ENCODE measurements around the gene NIPA2. TPM values are rescaled to one million over a fixed set of nuclear protein-coding genes. Genes with fewer than 3 reads are reported as not detected.

The NIPA2 gene
- total RNA-seq, 1 donor from 2014 or later: 71.2 TPM

DNA sequence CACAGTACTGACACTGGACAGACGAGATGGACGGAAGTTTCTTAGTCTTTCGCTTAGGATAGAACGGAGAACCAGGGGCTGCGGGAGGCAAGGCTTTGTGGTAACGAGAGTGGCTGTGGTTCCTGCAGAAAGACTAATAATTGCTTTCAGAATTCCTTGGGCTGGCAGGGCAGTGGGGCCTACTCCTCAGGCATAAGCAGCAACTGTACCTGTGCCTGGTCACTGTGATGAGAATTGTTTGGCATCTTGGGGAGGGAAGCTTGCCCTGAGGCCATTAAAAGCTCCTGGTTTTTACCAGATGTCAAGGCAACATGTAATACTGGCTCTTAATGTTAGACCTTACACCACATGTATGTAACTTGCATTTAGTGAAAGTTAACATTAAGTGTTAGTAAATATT lies 7.6 kb downstream of the NIPA2 start:
- DNase-seq (ENCODE audit: low spot score): no peak
- Mint-ChIP-seq H3K27me3 (ENCODE audit: insufficient read depth) (no peaks in the 10 kb centered on the region), H3K27ac (no peak overlapping the region), H3K9me3 (no peaks in the 10 kb centered on the region), H3K36me3 (ENCODE audit: low read depth) (peaks cover 35% of the 10 kb centered on the region), H3K4me3 (no peak overlapping the region), H3K4me1 (ENCODE audit: low read depth) (peaks cover 28% of the 10 kb centered on the region)
- intact Hi-C loops (cut with micrococcal nuclease): no loop called here

DNA sequence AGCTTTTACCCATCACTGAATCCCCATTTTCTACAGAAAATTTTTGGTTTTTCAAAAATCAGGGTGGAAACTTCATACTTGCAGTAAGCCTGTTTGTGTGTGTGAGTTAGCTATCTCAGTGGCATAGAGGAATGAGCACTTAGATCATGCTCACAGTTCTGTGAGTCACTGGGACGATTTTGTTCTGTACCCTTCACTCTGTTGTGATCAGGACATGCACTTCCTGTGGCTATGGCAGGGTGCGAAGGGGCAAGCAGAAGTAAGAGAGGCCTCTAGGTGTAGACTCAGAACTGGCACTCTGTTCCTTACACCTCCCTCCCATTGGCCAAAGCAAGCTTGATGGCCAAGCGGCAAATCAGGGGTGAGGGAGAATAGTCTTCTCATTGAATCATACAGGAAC lies 11.6 kb downstream of the NIPA2 start:
- H3K27ac Mint-ChIP-seq: peak overlapping the region; percentile 48
- DNase-seq (ENCODE audit: low spot score): no peak
- H3K9me3 Mint-ChIP-seq: no peaks in the 10 kb centered on the region
- H3K4me3 Mint-ChIP-seq: no peak overlapping the region
- intact Hi-C loops (cut with micrococcal nuclease): no loop called here
- no peaks in the 10 kb centered on the region for H3K27me3 Mint-ChIP-seq (ENCODE audit: insufficient read depth)
- H3K4me1 Mint-ChIP-seq (ENCODE audit: low read depth): peaks cover 21% of the 10 kb centered on the region
- H3K36me3 Mint-ChIP-seq (ENCODE audit: low read depth): peaks cover 36% of the 10 kb centered on the region

- Mint-ChIP-seq H3K4me3 (no peak overlapping the region), H3K27ac (no peak overlapping the region), H3K9me3 (no peaks in the 10 kb centered on the region), H3K36me3 (ENCODE audit: low read depth) (peaks cover 35% of the 10 kb centered on the region), H3K4me1 (ENCODE audit: low read depth) (peaks cover 21% of the 10 kb centered on the region), H3K27me3 (ENCODE audit: insufficient read depth) (no peaks in the 10 kb centered on the region)
- intact Hi-C loops (cut with micrococcal nuclease): no loop called here
- DNase-seq (ENCODE audit: low spot score): no peak
Observed at GRCh38 chr15:22851513-22851912, 13.0 kb downstream of the NIPA2 start.

- Mint-ChIP-seq H3K9me3 (no peaks in the 10 kb centered on the region), H3K27ac (no peak overlapping the region), H3K4me3 (no peak overlapping the region), H3K36me3 (ENCODE audit: low read depth) (peaks cover 40% of the 10 kb centered on the region), H3K27me3 (ENCODE audit: insufficient read depth) (no peaks in the 10 kb centered on the region), H3K4me1 (ENCODE audit: low read depth) (peaks cover 8% of the 10 kb centered on the region)
- no peak for DNase-seq (ENCODE audit: low spot score)
- intact Hi-C loops (cut with micrococcal nuclease): no loop called here
Observed at GRCh38 chr15:22855791-22856190, 17.3 kb downstream of the NIPA2 start.

DNA sequence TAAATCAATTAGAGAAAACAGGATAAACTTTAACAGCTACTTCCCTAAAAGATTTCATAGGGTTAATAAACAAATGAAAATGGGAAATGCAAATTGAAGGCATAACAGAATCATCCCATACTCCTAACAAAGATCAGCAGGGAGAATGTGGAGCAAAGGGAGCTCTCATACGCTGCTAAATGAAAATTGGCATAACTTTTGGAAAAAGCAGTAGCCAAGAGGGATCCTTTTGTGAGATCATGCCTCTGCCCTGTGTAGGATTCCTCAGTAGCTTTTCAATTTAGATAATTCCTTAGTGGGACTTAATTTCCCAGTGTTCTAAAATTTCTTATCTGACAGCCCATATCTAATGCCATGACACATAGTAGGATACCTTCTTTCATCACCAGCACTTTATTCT lies 18.2 kb downstream of the NIPA2 start:
- Mint-ChIP-seq H3K4me3 (no peak overlapping the region), H3K27ac (no peak overlapping the region), H3K9me3 (no peaks in the 10 kb centered on the region), H3K4me1 (ENCODE audit: low read depth) (peaks cover 3% of the 10 kb centered on the region), H3K36me3 (ENCODE audit: low read depth) (peaks cover 42% of the 10 kb centered on the region), H3K27me3 (ENCODE audit: insufficient read depth) (no peaks in the 10 kb centered on the region)
- intact Hi-C loops (cut with micrococcal nuclease): no loop called here
- DNase-seq (ENCODE audit: low spot score): no peak

DNA sequence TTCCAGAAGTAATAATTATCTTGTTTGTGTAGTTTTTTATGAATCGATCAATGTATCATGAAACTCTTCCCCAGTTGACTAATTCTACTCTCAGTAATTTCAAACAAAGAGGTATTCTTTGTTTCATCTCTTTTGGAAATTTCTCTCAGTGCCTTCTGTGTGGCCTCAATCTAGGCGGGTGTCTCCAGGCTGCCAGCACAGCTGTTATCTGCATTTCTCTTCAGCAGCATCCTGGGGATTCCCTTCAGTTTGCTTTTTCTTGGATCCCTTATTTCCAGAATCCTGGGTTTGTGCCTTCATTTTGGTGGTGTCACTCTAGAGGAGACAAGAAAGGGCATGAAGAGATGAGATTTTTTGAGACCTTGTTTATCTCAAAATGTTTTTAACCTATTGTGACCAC lies 22.7 kb downstream of the NIPA2 start:
- H3K27ac Mint-ChIP-seq: peak overlapping the region; percentile 48
- no peaks in the 10 kb centered on the region for H3K4me1 Mint-ChIP-seq (ENCODE audit: low read depth)

GRCh38 chr15:22863356-22863755 lies 24.9 kb downstream of the NIPA2 start:
- no peak for DNase-seq (ENCODE audit: low spot score)
- intact Hi-C loops (cut with micrococcal nuclease): no loop called here
- Mint-ChIP-seq H3K4me1 (ENCODE audit: low read depth) (no peaks in the 10 kb centered on the region), H3K36me3 (ENCODE audit: low read depth) (peaks cover 55% of the 10 kb centered on the region), H3K27me3 (ENCODE audit: insufficient read depth) (no peaks in the 10 kb centered on the region), H3K27ac (no peak overlapping the region), H3K4me3 (no peak overlapping the region), H3K9me3 (no peaks in the 10 kb centered on the region)

More for the DNA sequence above, 22.7 kb downstream of the NIPA2 start:
- Mint-ChIP-seq H3K36me3 (ENCODE audit: low read depth) (peaks cover 51% of the 10 kb centered on the region), H3K9me3 (no peaks in the 10 kb centered on the region), H3K4me3 (no peak overlapping the region), H3K27me3 (ENCODE audit: insufficient read depth) (no peaks in the 10 kb centered on the region)
- no peak for DNase-seq (ENCODE audit: low spot score)
- intact Hi-C loops (cut with micrococcal nuclease): no loop called here

DNA sequence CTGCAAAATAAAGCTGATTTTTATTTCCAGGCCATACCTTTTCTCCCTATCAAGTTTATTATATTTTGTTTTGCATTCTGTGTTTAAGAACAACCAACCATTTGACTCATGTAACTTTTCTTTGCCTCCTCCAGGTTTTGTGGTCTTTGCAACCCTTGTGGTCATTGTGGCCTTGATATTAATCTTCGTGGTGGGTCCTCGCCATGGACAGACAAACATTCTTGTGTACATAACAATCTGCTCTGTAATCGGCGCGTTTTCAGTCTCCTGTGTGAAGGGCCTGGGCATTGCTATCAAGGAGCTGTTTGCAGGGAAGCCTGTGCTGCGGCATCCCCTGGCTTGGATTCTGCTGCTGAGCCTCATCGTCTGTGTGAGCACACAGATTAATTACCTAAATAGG lies 27.6 kb downstream of the NIPA2 start:
- intact Hi-C loops (cut with micrococcal nuclease): no loop called here
- Mint-ChIP-seq H3K4me1 (ENCODE audit: low read depth) (no peaks in the 10 kb centered on the region), H3K36me3 (ENCODE audit: low read depth) (peaks cover 48% of the 10 kb centered on the region), H3K27me3 (ENCODE audit: insufficient read depth) (no peaks in the 10 kb centered on the region), H3K9me3 (no peaks in the 10 kb centered on the region), H3K27ac (no peak overlapping the region), H3K4me3 (no peak overlapping the region)
- DNase-seq (ENCODE audit: low spot score): no peak

DNA sequence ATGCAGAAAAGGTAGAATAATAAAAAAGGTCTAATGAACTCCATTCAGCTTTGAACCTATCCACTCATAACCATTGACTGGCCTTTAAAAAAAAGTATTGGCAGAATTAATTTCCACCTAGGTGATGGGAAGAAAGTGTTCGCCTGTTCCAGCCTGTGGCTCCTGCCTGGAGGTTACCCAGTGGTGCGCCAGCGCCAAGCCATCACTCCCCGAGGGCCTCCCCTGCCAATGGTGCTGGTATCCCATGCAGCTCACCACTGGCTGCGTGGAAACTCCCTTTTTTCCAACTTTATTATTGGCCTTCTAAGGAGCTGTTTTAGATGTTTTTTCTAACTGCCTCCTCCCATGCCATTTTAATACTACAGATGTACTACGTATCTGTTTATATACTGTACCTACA lies 29.4 kb downstream of the NIPA2 start:
- no peaks in the 10 kb centered on the region for H3K4me1 Mint-ChIP-seq (ENCODE audit: low read depth)
- no peaks in the 10 kb centered on the region for H3K27me3 Mint-ChIP-seq (ENCODE audit: insufficient read depth)
- H3K9me3 Mint-ChIP-seq: no peaks in the 10 kb centered on the region
- no peak overlapping the region for H3K27ac Mint-ChIP-seq
- DNase-seq (ENCODE audit: low spot score): no peak
- peaks cover 45% of the 10 kb centered on the region for H3K36me3 Mint-ChIP-seq (ENCODE audit: low read depth)
- intact Hi-C loops (cut with micrococcal nuclease): loop anchor here (2.0 kb wide), 1 partner anchor 29 kb away; the partner anchor contains the start of gene NIPA2
- H3K4me3 Mint-ChIP-seq: no peak overlapping the region

DNA sequence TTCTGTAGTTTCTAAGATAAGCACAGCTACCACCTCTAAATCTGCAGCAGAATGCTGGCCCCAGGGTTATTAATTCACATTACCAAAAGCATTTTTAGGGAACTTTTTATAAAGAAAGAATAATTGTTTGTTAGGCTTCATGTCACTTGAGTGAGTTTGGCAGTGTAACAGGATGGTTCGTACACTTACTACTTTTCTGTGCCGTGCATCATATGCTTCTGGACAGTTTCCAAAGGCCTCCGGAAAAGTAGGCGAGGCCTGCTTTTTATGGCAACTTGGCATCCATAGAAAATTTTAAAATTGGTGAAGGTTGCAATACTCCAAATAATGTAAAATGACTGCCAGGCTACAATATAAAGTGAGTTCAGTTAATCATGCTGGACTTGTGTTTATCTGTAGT lies 30.0 kb downstream of the NIPA2 start:
- no peak for DNase-seq (ENCODE audit: low spot score)
- Mint-ChIP-seq H3K4me3 (no peak overlapping the region), H3K4me1 (ENCODE audit: low read depth) (no peaks in the 10 kb centered on the region), H3K9me3 (no peaks in the 10 kb centered on the region), H3K27ac (no peak overlapping the region), H3K27me3 (ENCODE audit: insufficient read depth) (no peaks in the 10 kb centered on the region), H3K36me3 (ENCODE audit: low read depth) (peaks cover 44% of the 10 kb centered on the region)
- intact Hi-C loops (cut with micrococcal nuclease): loop anchor here (2.0 kb wide), 1 partner anchor 30 kb away; the partner anchor contains the start of gene NIPA2

DNA sequence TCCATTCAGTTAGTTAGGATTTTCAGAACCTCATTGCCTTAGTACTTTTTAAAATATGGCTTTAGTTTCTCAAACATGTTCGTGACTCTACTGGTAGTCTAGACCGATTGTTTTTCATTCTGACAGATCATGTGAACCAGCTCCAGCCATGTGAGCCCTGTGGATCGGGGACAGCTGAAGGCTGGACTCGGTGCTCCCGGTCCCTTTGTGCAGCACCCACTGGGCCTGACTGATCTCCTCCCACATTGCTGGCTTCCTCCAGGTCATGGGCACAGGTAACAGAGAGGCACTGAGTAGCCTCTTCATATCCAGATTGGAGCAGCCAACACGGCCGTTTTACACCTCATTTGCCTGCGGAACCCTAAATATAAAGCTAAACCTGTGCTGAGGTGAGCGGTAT lies 30.5 kb downstream of the NIPA2 start:
- intact Hi-C loops (cut with micrococcal nuclease): loop anchor here (2.0 kb wide), 1 partner anchor 30 kb away; the partner anchor contains the start of gene NIPA2
- Mint-ChIP-seq H3K36me3 (ENCODE audit: low read depth) (peaks cover 39% of the 10 kb centered on the region), H3K27me3 (ENCODE audit: insufficient read depth) (no peaks in the 10 kb centered on the region), H3K4me3 (no peak overlapping the region), H3K27ac (peak overlapping the region; percentile 11), H3K9me3 (no peaks in the 10 kb centered on the region), H3K4me1 (ENCODE audit: low read depth) (no peaks in the 10 kb centered on the region)
- DNase-seq (ENCODE audit: low spot score): no peak

- H3K4me3 Mint-ChIP-seq: no peak overlapping the region
- no peak for DNase-seq (ENCODE audit: low spot score)
- intact Hi-C loops (cut with micrococcal nuclease): loop anchor here (2.0 kb wide), 1 partner anchor 31 kb away; the partner anchor contains the start of gene NIPA2
- H3K27me3 Mint-ChIP-seq (ENCODE audit: insufficient read depth): no peaks in the 10 kb centered on the region
- H3K27ac Mint-ChIP-seq: no peak overlapping the region
- H3K9me3 Mint-ChIP-seq: no peaks in the 10 kb centered on the region
- no peaks in the 10 kb centered on the region for H3K4me1 Mint-ChIP-seq (ENCODE audit: low read depth)
- peaks cover 36% of the 10 kb centered on the region for H3K36me3 Mint-ChIP-seq (ENCODE audit: low read depth)
Observed at GRCh38 chr15:22869856-22870255, 31.4 kb downstream of the NIPA2 start.

DNA sequence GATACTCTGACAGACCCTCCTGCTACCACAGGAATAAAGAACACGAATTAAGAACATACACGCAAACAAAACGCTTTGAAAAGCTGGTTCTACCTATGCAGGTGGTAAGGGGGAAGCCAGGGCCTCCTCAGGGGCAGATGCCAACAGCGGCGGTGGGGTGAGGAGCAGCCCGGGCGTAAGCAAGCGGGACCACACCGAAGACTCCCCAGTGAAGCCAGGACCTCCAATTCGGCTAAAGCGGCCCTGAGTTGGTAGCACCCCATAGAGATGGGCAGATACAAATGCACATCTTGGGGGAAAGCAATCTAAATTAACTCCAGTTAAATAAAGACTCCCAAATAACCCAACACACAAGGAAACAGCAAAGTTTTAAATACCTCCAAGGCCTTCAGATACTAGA lies 32.4 kb downstream of the NIPA2 start:
- Mint-ChIP-seq H3K4me1 (ENCODE audit: low read depth) (no peaks in the 10 kb centered on the region), H3K9me3 (no peaks in the 10 kb centered on the region), H3K27ac (no peak overlapping the region), H3K36me3 (ENCODE audit: low read depth) (peaks cover 37% of the 10 kb centered on the region), H3K4me3 (no peak overlapping the region), H3K27me3 (ENCODE audit: insufficient read depth) (no peaks in the 10 kb centered on the region)
- DNase-seq (ENCODE audit: low spot score): no peak
- intact Hi-C loops (cut with micrococcal nuclease): no loop called here

DNA sequence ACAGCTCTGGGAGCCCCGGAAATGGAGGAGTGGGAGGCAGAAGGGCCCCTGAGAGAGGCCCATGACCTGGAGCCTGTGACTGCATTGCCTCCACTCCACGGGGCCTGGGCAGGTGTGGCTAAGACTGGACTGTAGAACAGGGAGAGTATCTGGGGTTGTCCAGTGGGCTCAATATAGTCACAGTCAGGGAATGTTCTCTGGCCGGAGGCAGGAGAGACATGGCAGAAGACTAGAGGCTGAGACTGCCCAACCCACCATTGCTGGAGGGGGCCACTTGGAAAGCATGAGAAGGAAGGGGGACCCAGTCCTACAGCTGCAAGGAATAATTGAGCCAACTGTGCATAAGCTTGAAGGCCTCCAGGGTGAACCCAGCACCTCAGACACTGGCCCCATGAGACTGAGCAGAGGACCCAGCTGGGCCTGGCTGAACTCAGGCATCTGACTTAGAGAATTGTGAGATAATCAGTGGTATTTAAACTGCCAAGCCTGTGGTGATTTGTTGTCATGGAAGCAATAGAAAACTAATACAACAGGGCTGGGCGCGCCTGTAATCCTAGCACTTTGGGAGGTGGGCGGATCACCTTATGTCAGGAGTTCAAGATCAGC lies 33.1 kb downstream of the NIPA2 start:
- intact Hi-C loops (cut with micrococcal nuclease): no loop called here
- H3K4me1 Mint-ChIP-seq (ENCODE audit: low read depth): no peaks in the 10 kb centered on the region
- H3K4me3 Mint-ChIP-seq: no peak overlapping the region
- H3K27me3 Mint-ChIP-seq (ENCODE audit: insufficient read depth): no peaks in the 10 kb centered on the region
- peaks cover 33% of the 10 kb centered on the region for H3K36me3 Mint-ChIP-seq (ENCODE audit: low read depth)
- H3K27ac Mint-ChIP-seq: no peak overlapping the region
- H3K9me3 Mint-ChIP-seq: no peaks in the 10 kb centered on the region
- no peak for DNase-seq (ENCODE audit: low spot score)

Data from activated T-helper 1 cell treated with anti-CD3 and anti-CD28 coated beads, Interleukin-12 subunit alpha, Interleukin-12 subunit beta, Interleukin-2, Interleukin-4 antibody, amounts not matched to agents 30 ng/mL and 10 ng/mL and 1 ng/mL, durations not matched to agents 14 hours and 24 hours and 36 hours (primary cell).